Tibial nerve (tissue), 4 donors: Measurements from ENCODE around the gene TMEM168.

Experiments
- CTCF ChIP-seq, 5 experiments: fragments of 200-600 bp in 3 of 5; fragments of 450-650 bp in 2 of 5; sonication (generic) in 3 of 5; IDR thresholded peaks; one replicate each; pipeline ENCODE4 v1.5.1; 2016 to 2019; ENCODE audit warnings: antibody characterized with exemption in 5 of 5, mild to moderate bottlenecking in 3 of 5, moderate library complexity in 2 of 5
- EP300 ChIP-seq, 2 donors: sonication (generic); formaldehyde crosslinking; IDR thresholded peaks; one replicate each; pipeline ENCODE4 v1.6.1; 2017; ENCODE audit warnings: antibody characterized with exemption in 2 of 2, mild to moderate bottlenecking in 1 of 2
- POLR2A ChIP-seq, 2 donors: fragments of 450-650 bp; IDR thresholded peaks; one replicate each; pipeline ENCODE4 v1.6.1; 2017; ENCODE audit warnings: antibody characterized with exemption in 2 of 2, mild to moderate bottlenecking in 2 of 2, moderate library complexity in 2 of 2

- TF ChIP-seq EP300 (IDR thresholded peaks at IDR 0.05) = no peak
- no peak for TF ChIP-seq CTCF (IDR thresholded peaks at IDR 0.05)
- TF ChIP-seq POLR2A (IDR thresholded peaks at IDR 0.05) = no peak
Observed at GRCh38 chr7:112806156-112806555, 16.0 kb upstream of the TMEM168 start.
